Activated CD8-positive, alpha-beta T cell treated with anti-CD3 and anti-CD28 coated beads for 36 hours (primary cell): Measurements from ENCODE around the gene PDE12. TPM values are rescaled to one million over a fixed set of nuclear protein-coding genes. Genes with fewer than 3 reads are reported as not detected.

Experiments used
- ATAC-seq: fragments of 200-7000 bp; cut with Tn5 transposase; one replicate; pipeline ENCODE4 v1.10.0; 2021; ENCODE audit warnings: mild to moderate bottlenecking, moderate library complexity
- CTCF ChIA-PET: fragments of 350-600 bp; sonication (Branson Sonifier 250); formaldehyde crosslinking; loops from one replicate; lab custom pipeline; 2021; ENCODE audit warnings: antibody characterized with exemption; lab: Charles Lee
- POLR2A ChIA-PET: fragments of 350-600 bp; sonication (Branson Sonifier 250); formaldehyde crosslinking; loops from one replicate; lab custom pipeline; 2021; ENCODE audit warnings: antibody characterized with exemption; lab: Charles Lee
- DNase-seq: peaks from one replicate; pipeline ENCODE4 v3.0.0-alpha.2; 2020
- H3K27ac Mint-ChIP-seq: one replicate; pipeline ENCODE4 v1.8.0; 2021; ENCODE audit warnings: mild to moderate bottlenecking, mixed read lengths
- H3K27me3 Mint-ChIP-seq: one replicate; pipeline ENCODE4 v1.8.0; 2021; ENCODE audit warnings: mixed read lengths
- H3K36me3 Mint-ChIP-seq: one replicate; pipeline ENCODE4 v1.8.0; 2021; ENCODE audit warnings: low read depth, mixed read lengths
- H3K4me1 Mint-ChIP-seq: one replicate; pipeline ENCODE4 v1.8.0; 2021; ENCODE audit warnings: low read depth, mixed read lengths
- H3K4me3 Mint-ChIP-seq: one replicate; pipeline ENCODE4 v1.8.0; 2021; ENCODE audit warnings: mild to moderate bottlenecking, moderate library complexity, mixed read lengths
- H3K9me3 Mint-ChIP-seq: one replicate; pipeline ENCODE4 v1.8.0; 2021; ENCODE audit warnings: mixed read lengths
- CTCF ChIP-seq: fragments of 200-600 bp; IDR thresholded peaks from one replicate; pipeline ENCODE4 v1.8.0; 2022; ENCODE audit warnings: antibody characterized with exemption, mild to moderate bottlenecking
- intact Hi-C: fragments of 100-400 bp; cut with micrococcal nuclease; formaldehyde crosslinking; loops from one replicate; pipeline ENCODE4 v1.10.0; 2022
- total RNA-seq, 2 experiments: library from RNA; stranded (reverse); gene quantifications; one replicate each; pipeline ENCODE4 v1.2.3, GENCODE V29; 2021

The PDE12 gene
- total RNA-seq, 2 experiments from 2014 or later = 25.4 to 29.9 TPM

GRCh38 chr3:57538465-57538864 lies 17.6 kb upstream of the PDE12 start:
- ATAC-seq (no peak), DNase-seq (no peak)
- Mint-ChIP-seq H3K9me3 (peaks cover 2% of the 10 kb centered on the region), H3K4me1 (no peaks in the 10 kb centered on the region), H3K27me3 (no peaks in the 10 kb centered on the region), H3K36me3 (no peaks in the 10 kb centered on the region), H3K4me3 (no peak overlapping the region), H3K27ac (no peak overlapping the region)
- CTCF ChIA-PET = interaction anchor here (0.7 to 1.8 kb wide), 2 partner anchors 9 to 141 kb away, joined by 3 to 6 read pairs; no protein-coding TSS in a partner anchor
- POLR2A ChIA-PET = no interaction called here
- no peak for TF ChIP-seq CTCF
- intact Hi-C loops = no loop called here

- Mint-ChIP-seq H3K4me3 (no peak within 1 kb of the TSS), H3K27ac (no peak within 1 kb of the TSS), H3K4me1 (peaks cover 2% of the 10 kb centered on the region), H3K27me3 (no peaks in the 10 kb centered on the region), H3K9me3 (no peaks in the 10 kb centered on the region), H3K36me3 (no peaks in the 10 kb centered on the region)
- no peak for ATAC-seq
- CTCF ChIA-PET = interaction anchor here (1.4 kb wide), 1 partner anchor 147 kb away, joined by 7 read pairs; no protein-coding TSS in a partner anchor
- peak; percentile 50 for DNase-seq
- intact Hi-C loops = no loop called here
- POLR2A ChIA-PET = interaction anchor here (0.6 kb wide), 1 partner anchor 326 kb away, joined by 3 read pairs; no protein-coding TSS in a partner anchor
- no peak for TF ChIP-seq CTCF
Observed at GRCh38 chr3:57544181-57545125, 11.6 kb upstream of the PDE12 start, which contains the start of gene DNAH12. TSS of gene DNAH12 (minus strand) at chr3:57544344. CDS start at chr3:57542870, 1,474 bp downstream.

- no peak overlapping the region for H3K27ac Mint-ChIP-seq
- no peaks in the 10 kb centered on the region for H3K9me3 Mint-ChIP-seq
- TF ChIP-seq CTCF = no peak
- no peaks in the 10 kb centered on the region for H3K36me3 Mint-ChIP-seq
- POLR2A ChIA-PET = interaction anchor here (1.0 kb wide), 1 partner anchor 10 kb away, joined by 5 read pairs; the partner anchor contains the start of gene PDE12
- intact Hi-C loops = no loop called here
- DNase-seq (no peak), ATAC-seq (no peak)
- H3K4me3 Mint-ChIP-seq = no peak overlapping the region
- no peaks in the 10 kb centered on the region for H3K27me3 Mint-ChIP-seq
- H3K4me1 Mint-ChIP-seq = peaks cover 2% of the 10 kb centered on the region
- CTCF ChIA-PET = no interaction called here
Observed at GRCh38 chr3:57545636-57546268, 10.3 kb upstream of the PDE12 start.

GRCh38 chr3:57546616-57547015 lies 9.5 kb upstream of the PDE12 start:
- no peaks in the 10 kb centered on the region for H3K9me3 Mint-ChIP-seq
- H3K4me1 Mint-ChIP-seq = peaks cover 2% of the 10 kb centered on the region
- no peaks in the 10 kb centered on the region for H3K36me3 Mint-ChIP-seq
- POLR2A ChIA-PET = no interaction called here
- no peaks in the 10 kb centered on the region for H3K27me3 Mint-ChIP-seq
- intact Hi-C loops = no loop called here
- no peak for ATAC-seq
- no peak overlapping the region for H3K4me3 Mint-ChIP-seq
- CTCF ChIA-PET = no interaction called here
- H3K27ac Mint-ChIP-seq = no peak overlapping the region
- no peak for TF ChIP-seq CTCF
- DNase-seq = no peak
